ENCODE data around the gene C3orf80. TPM values are rescaled to one million over a fixed set of nuclear protein-coding genes. Genes with fewer than 3 reads are reported as not detected.

The C3orf80 gene
- polyA plus RNA-seq, 1 donor from 2014 or later = 0.57 TPM

GRCh38 chr3:160210341-160210740, 14.9 kb upstream of the C3orf80 start:
- H2AFZ ChIP-seq (ENCODE audit: low read depth, low read length) = no peak overlapping the region
- no peak for TF ChIP-seq TAF1 (IDR thresholded peaks at IDR 0.05; ENCODE audit: low read depth)
- TF ChIP-seq REST (IDR thresholded peaks at IDR 0.05; ENCODE audit: borderline replicate concordance) = no peak
- no peak for TF ChIP-seq EP300 (conservative IDR thresholded peaks at IDR 0.05; ENCODE audit: poor library complexity, severe bottlenecking)
- TF ChIP-seq SMC3 (conservative IDR thresholded peaks at IDR 0.05; ENCODE audit: poor library complexity) = no peak
- no peak for TF ChIP-seq RAD21 (conservative IDR thresholded peaks at IDR 0.05)
- TF ChIP-seq POLR2AphosphoS5 (IDR thresholded peaks at IDR 0.05) = no peak
- no peak for TF ChIP-seq EZH2 (IDR thresholded peaks at IDR 0.05; ENCODE audit: borderline replicate concordance, insufficient read depth, low read length, poor library complexity, severe bottlenecking)
- TF ChIP-seq CTCF (IDR thresholded peaks at IDR 0.05; ENCODE audit: poor library complexity, severe bottlenecking) = no peak
- TF ChIP-seq MXI1 (conservative IDR thresholded peaks at IDR 0.05; ENCODE audit: poor library complexity, severe bottlenecking) = no peak

GRCh38 chr3:160210799-160211221, 14.4 kb upstream of the C3orf80 start:
- H3K9ac ChIP-seq (ENCODE audit: low read length) = no peak overlapping the region
- no peak overlapping the region for H3K4me3 ChIP-seq (ENCODE audit: low read length)
- TF ChIP-seq CTCF (IDR thresholded peaks at IDR 0.05; ENCODE audit: poor library complexity, severe bottlenecking) (no peak), EZH2 (IDR thresholded peaks at IDR 0.05; ENCODE audit: borderline replicate concordance, insufficient read depth, low read length, poor library complexity, severe bottlenecking) (no peak), SMC3 (conservative IDR thresholded peaks at IDR 0.05; ENCODE audit: poor library complexity) (no peak), POLR2AphosphoS5 (IDR thresholded peaks at IDR 0.05) (no peak), RAD21 (conservative IDR thresholded peaks at IDR 0.05) (no peak), MXI1 (conservative IDR thresholded peaks at IDR 0.05; ENCODE audit: poor library complexity, severe bottlenecking) (no peak), TAF1 (IDR thresholded peaks at IDR 0.05; ENCODE audit: low read depth) (no peak), EP300 (conservative IDR thresholded peaks at IDR 0.05; ENCODE audit: poor library complexity, severe bottlenecking) (no peak), REST (IDR thresholded peaks at IDR 0.05; ENCODE audit: borderline replicate concordance) (no peak)
- no peak overlapping the region for H2AFZ ChIP-seq (ENCODE audit: low read depth, low read length)
- no peaks in the 10 kb centered on the region for H3F3A ChIP-seq (ENCODE audit: insufficient read depth, low read length, poor library complexity, severe bottlenecking)
- H3K4me2 ChIP-seq (ENCODE audit: low read length) = no peak overlapping the region
- no peaks in the 10 kb centered on the region for H3K27me3 ChIP-seq (ENCODE audit: insufficient read depth, low read depth, low read length)
- H4K20me1 ChIP-seq (ENCODE audit: insufficient read depth) = no peaks in the 10 kb centered on the region
- no peaks in the 10 kb centered on the region for H3K79me2 ChIP-seq (replicated peaks; ENCODE audit: insufficient read depth, low read length)
- H3K9me3 ChIP-seq (ENCODE audit: low read length) = no peaks in the 10 kb centered on the region
- no peak overlapping the region for H3K27ac ChIP-seq (ENCODE audit: low read length)
- H3K9me2 ChIP-seq (ENCODE audit: insufficient read depth, low read length) = no peaks in the 10 kb centered on the region
- no peaks in the 10 kb centered on the region for H3K36me3 ChIP-seq (ENCODE audit: insufficient read depth, low read length)

More at GRCh38 chr3:160210341-160210740, 14.9 kb upstream of the C3orf80 start:
- no peaks in the 10 kb centered on the region for H3K9me3 ChIP-seq (ENCODE audit: low read length)
- no peak overlapping the region for H3K4me3 ChIP-seq (ENCODE audit: low read length)
- no peaks in the 10 kb centered on the region for H3K27me3 ChIP-seq (ENCODE audit: insufficient read depth, low read depth, low read length)
- no peaks in the 10 kb centered on the region for H3F3A ChIP-seq (ENCODE audit: insufficient read depth, low read length, poor library complexity, severe bottlenecking)
- H3K4me2 ChIP-seq (ENCODE audit: low read length) = no peak overlapping the region
- H3K36me3 ChIP-seq (ENCODE audit: insufficient read depth, low read length) = no peaks in the 10 kb centered on the region
- no peaks in the 10 kb centered on the region for H3K9me2 ChIP-seq (ENCODE audit: insufficient read depth, low read length)
- no peak overlapping the region for H3K27ac ChIP-seq (ENCODE audit: low read length)
- H3K79me2 ChIP-seq (replicated peaks; ENCODE audit: insufficient read depth, low read length) = no peaks in the 10 kb centered on the region
- no peaks in the 10 kb centered on the region for H4K20me1 ChIP-seq (ENCODE audit: insufficient read depth)
- H3K9ac ChIP-seq (ENCODE audit: low read length) = no peak overlapping the region

All from neural cell (in vitro differentiated cells).